ENCODE data around the gene CD3D.

CD3D gene

DNA sequence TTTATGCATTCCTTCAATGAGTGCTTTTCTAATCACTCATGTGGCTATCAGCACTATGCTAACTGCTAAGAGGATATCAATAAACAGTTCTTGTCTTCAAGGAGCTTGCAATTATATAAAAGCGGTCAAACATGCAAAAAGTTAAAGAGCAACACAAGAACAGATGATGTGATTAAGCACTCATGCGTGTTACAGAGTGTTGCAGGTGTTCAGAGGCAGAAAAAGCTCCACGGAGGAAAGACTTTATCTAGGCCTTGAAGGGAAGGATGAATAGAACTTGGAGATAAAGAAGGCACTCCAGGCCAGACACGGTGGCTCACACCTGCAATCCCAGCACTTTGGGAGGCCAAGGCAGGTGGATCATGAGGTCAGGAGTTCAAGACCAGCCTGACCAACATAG, 24.4 kb downstream of the CD3D start:
- peaks cover 20 to 38% of the 10 kb centered on the region in 2 experiments for H3K4me1 ChIP-seq (ENCODE audit: control insufficient read depth in 1 of 2, insufficient read depth in 1 of 2, low read depth in 1 of 2, low read length in 1 of 2)
- TF ChIP-seq, protein P1, sequence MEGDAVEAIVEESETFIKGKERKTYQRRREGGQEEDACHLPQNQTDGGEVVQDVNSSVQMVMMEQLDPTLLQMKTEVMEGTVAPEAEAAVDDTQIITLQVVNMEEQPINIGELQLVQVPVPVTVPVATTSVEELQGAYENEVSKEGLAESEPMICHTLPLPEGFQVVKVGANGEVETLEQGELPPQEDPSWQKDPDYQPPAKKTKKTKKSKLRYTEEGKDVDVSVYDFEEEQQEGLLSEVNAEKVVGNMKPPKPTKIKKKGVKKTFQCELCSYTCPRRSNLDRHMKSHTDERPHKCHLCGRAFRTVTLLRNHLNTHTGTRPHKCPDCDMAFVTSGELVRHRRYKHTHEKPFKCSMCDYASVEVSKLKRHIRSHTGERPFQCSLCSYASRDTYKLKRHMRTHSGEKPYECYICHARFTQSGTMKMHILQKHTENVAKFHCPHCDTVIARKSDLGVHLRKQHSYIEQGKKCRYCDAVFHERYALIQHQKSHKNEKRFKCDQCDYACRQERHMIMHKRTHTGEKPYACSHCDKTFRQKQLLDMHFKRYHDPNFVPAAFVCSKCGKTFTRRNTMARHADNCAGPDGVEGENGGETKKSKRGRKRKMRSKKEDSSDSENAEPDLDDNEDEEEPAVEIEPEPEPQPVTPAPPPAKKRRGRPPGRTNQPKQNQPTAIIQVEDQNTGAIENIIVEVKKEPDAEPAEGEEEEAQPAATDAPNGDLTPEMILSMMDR (IDR thresholded peaks at IDR 0.05), result no peak
- no peaks in the 10 kb centered on the region for H3K9me3 ChIP-seq
- H3K36me3 ChIP-seq, result no peaks in the 10 kb centered on the region
- H3K27ac ChIP-seq, result no peak overlapping the region
- no peak overlapping the region for H3K4me3 ChIP-seq (ENCODE audit: low read depth in 1 of 2, low read length in 1 of 2)
- peaks cover 40% of the 10 kb centered on the region for H3K27me3 ChIP-seq

DNA sequence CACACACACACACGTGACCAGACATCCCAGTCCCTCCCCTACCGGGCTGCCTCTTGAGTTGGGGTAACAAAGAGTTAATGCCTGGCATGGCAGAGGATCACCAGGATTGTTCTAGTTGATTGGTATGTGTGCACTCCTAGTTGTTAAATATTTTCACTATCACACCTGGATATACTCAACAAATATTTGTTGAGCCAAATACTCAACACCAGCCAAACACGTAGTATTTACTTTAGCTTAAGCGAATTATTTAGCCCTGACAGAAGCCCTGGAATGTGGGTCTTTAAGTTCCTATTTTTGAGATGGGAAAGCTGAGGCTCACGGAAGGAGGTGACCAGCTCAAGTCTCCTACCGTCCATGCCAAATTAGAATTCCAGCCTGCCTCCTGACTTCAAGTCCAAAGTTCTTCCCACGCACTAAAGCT, 27.5 kb downstream of the CD3D start:
- Histone ChIP-seq H3K9me3 (no peaks in the 10 kb centered on the region), H3K4me3 (ENCODE audit: low read depth in 1 of 2, low read length in 1 of 2) (no peak overlapping the region), H3K36me3 (no peaks in the 10 kb centered on the region), H3K27me3 (peaks cover 49% of the 10 kb centered on the region), H3K27ac (no peak overlapping the region), H3K4me1 (ENCODE audit: control insufficient read depth in 1 of 2, insufficient read depth in 1 of 2, low read depth in 1 of 2, low read length in 1 of 2) (peaks cover 20 to 38% of the 10 kb centered on the region in 2 experiments)
- TF ChIP-seq, protein P1 (IDR thresholded peaks at IDR 0.05), result no peak

DNA sequence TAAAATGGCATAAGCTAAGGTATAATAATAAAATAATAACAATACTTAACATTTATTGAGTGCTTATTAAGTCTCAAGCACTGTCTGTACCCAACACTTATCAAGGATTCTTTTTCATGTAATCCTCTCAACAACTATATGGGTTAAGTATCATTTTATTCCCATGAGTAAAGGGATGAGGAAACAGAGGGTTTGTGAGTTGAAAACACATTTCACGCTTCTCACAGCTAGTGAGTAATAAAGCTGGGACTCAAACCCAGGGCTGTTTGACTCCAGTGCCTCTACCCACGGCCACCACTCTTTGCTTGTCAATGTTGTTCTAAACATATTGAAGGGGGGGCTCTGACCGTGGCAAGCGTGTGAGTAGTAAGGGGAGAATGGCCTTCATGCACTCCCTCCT, 29.3 kb downstream of the CD3D start:
- Histone ChIP-seq H3K9me3 (no peaks in the 10 kb centered on the region), H3K4me3 (ENCODE audit: low read depth in 1 of 2, low read length in 1 of 2) (no peak overlapping the region), H3K27me3 (peaks cover 49% of the 10 kb centered on the region), H3K4me1 (ENCODE audit: control insufficient read depth in 1 of 2, insufficient read depth in 1 of 2, low read depth in 1 of 2, low read length in 1 of 2) (peaks cover 9 to 23% of the 10 kb centered on the region in 2 experiments), H3K27ac (no peak overlapping the region), H3K36me3 (no peaks in the 10 kb centered on the region)
- TF ChIP-seq, protein P1 (IDR thresholded peaks at IDR 0.05), result no peak

DNA sequence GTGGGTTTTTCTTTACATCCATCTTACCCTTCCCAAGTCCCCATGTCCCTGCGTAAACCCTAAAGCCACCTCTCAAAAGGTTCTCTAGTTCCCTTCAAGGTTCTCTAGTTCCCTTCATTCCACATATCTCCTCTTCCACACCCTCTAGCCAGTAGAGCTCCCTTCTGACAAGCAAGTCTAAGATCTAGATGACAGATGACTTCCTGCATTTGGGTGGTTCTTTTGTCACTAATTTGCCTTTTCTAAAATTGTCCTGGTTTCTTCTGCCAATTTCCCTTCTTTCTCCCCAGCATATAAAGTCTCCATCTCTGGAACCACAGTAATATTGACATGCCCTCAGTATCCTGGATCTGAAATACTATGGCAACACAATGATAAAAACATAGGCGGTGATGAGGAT, 30.2 kb downstream of the CD3D start:
- Histone ChIP-seq H3K36me3 (no peaks in the 10 kb centered on the region), H3K4me3 (ENCODE audit: low read depth in 1 of 2, low read length in 1 of 2) (no peak overlapping the region), H3K27ac (no peak overlapping the region), H3K27me3 (peaks cover 48% of the 10 kb centered on the region), H3K9me3 (no peaks in the 10 kb centered on the region), H3K4me1 (ENCODE audit: control insufficient read depth in 1 of 2, insufficient read depth in 1 of 2, low read depth in 1 of 2, low read length in 1 of 2) (peaks cover 9 to 20% of the 10 kb centered on the region in 2 experiments)
- TF ChIP-seq, protein P1 (IDR thresholded peaks at IDR 0.05), result no peak

DNA sequence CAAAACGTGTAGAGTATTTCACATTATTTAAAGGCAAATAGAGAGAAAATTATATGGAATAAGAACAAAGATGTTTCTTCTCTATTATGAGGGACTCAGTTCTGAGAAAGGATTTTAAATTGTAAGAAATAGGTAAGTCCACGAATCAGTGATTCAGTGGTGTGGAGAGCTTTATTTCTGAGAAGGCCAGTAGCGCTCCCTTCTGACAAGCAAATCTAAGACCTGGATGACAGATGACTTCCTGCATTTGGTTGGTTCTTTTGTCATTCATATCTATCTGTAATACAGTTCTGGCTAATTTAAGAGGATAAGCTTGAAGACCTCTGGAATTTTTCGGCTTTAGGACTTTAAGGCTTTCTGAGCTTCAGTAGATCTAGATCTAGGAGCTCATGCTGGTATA, 31.0 kb downstream of the CD3D start:
- Histone ChIP-seq H3K36me3 (no peaks in the 10 kb centered on the region), H3K4me3 (ENCODE audit: low read depth in 1 of 2, low read length in 1 of 2) (no peak overlapping the region), H3K27ac (no peak overlapping the region), H3K9me3 (no peaks in the 10 kb centered on the region), H3K4me1 (ENCODE audit: control insufficient read depth in 1 of 2, insufficient read depth in 1 of 2, low read depth in 1 of 2, low read length in 1 of 2) (peaks cover 2 to 12% of the 10 kb centered on the region in 2 experiments), H3K27me3 (peaks cover 40% of the 10 kb centered on the region)
- TF ChIP-seq, protein P1 (IDR thresholded peaks at IDR 0.05), result no peak

Measured in neutrophil (primary cell).